Measurements from ENCODE around the gene PARP4.
"Not testable (repeated sequence)": the region's sequence is repeated elsewhere in the genome, so short reads cannot be mapped to it uniquely, and the experiment has no call there.

GRCh38 chr13:24444851-24445250 is 67.7 kb downstream of the PARP4 start:
- TF ChIP-seq CTCF, POLR2A (IDR thresholded peaks at IDR 0.05): not testable (repeated sequence)

Data from Peyer's patch (tissue), 4 donors.